H1 (cell line): ENCODE measurements around the gene FRMD5. TPM values are rescaled to one million over a fixed set of nuclear protein-coding genes. Genes with fewer than 3 reads are reported as not detected.

Experiments
- CTCF ChIA-PET: fragments of 300-600 bp; sonication (Branson Sonifier 250); formaldehyde crosslinking; loops from one replicate; lab custom pipeline; 2021; ENCODE audit not compliant: partially characterized antibody; lab: Charles Lee
- POLR2A ChIA-PET: fragments of 300-600 bp; sonication (Branson Sonifier 250); formaldehyde crosslinking; loops from one replicate; lab custom pipeline; 2021; ENCODE audit warnings: inconsistent platforms; ENCODE audit not compliant: partially characterized antibody; lab: Charles Lee
- DNase-seq, 2 experiments: peaks; one replicate each; pipeline versions ENCODE4 v3.0.0 to v3.0.0-alpha.2; 2010 to 2022; ENCODE audit warnings: low spot score in 2 of 2, low read depth in 1 of 2, mixed read lengths in 1 of 2
- FAIRE-seq: peaks from 2 replicates; lab custom pipeline; 2011; peaks lifted over from hg19 to GRCh38; lab: Jason Lieb, UNC
- H2AFZ ChIP-seq: 2 replicates; pipeline ENCODE4 v1.8.1; 2012; ENCODE audit warnings: low read length, inconsistent platforms
- H2AK5ac ChIP-seq: 2 replicates; pipeline ENCODE4 v1.6.1; 2013; ENCODE audit warnings: low read depth, low read length
- H2BK120ac ChIP-seq: replicated peaks from 2 replicates; pipeline ENCODE3; 2013; ENCODE audit warnings: low read depth, low read length, inconsistent platforms
- H2BK12ac ChIP-seq: 2 replicates; pipeline ENCODE4 v1.6.1; 2013; ENCODE audit warnings: low read depth, low read length
- H2BK15ac ChIP-seq: 2 replicates; pipeline ENCODE4 v1.6.1; 2013; ENCODE audit warnings: low read length
- H2BK20ac ChIP-seq: 2 replicates; pipeline ENCODE4 v1.6.1; 2013; ENCODE audit warnings: low read length
- H2BK5ac ChIP-seq: 2 replicates; pipeline ENCODE4 v1.6.1; 2013; ENCODE audit warnings: low read depth, low read length
- H3K14ac ChIP-seq: 2 replicates; pipeline ENCODE4 v1.6.1; 2013; ENCODE audit warnings: inconsistent platforms; ENCODE audit not compliant: insufficient read length
- H3K18ac ChIP-seq: 2 replicates; pipeline ENCODE4 v1.6.1; 2013; ENCODE audit warnings: low read length; ENCODE audit errors: extremely low read depth
- H3K23ac ChIP-seq: 2 replicates; pipeline ENCODE4 v1.6.1; 2013; ENCODE audit warnings: inconsistent platforms; ENCODE audit not compliant: insufficient read length
- H3K23me2 ChIP-seq: 2 replicates; pipeline ENCODE4 v1.6.1; 2013; ENCODE audit warnings: low read depth, low read length
- H3K27ac ChIP-seq: 2 replicates; pipeline ENCODE4 v1.6.1; 2011; ENCODE audit warnings: low read depth, low read length, inconsistent platforms
- H3K27me3 ChIP-seq, 4 experiments: replicated peaks in 1 of 4; 1 replicate in 1 of 4; 2 replicates in 3 of 4; pipeline versions ENCODE4 v1.6.1 to v1.8.1; 2011 to 2013; ENCODE audit warnings: low read length in 3 of 4, mild to moderate bottlenecking in 3 of 4, inconsistent platforms in 2 of 4, mixed read lengths in 2 of 4, moderate library complexity in 1 of 4; ENCODE audit not compliant: control insufficient read depth in 3 of 4, insufficient read depth in 3 of 4; ENCODE audit errors: extremely low read depth in 1 of 4
- H3K36me3 ChIP-seq, 4 experiments: 2 replicates each; pipeline versions ENCODE4 v1.6.1 to v1.8.1; 2011 to 2013; ENCODE audit warnings: mild to moderate bottlenecking in 4 of 4, low read length in 3 of 4, moderate library complexity in 2 of 4, control low read depth in 1 of 4, inconsistent platforms in 1 of 4; ENCODE audit not compliant: insufficient read depth in 4 of 4, control insufficient read depth in 2 of 4
- H3K4ac ChIP-seq: replicated peaks from 2 replicates; pipeline ENCODE3; 2013; ENCODE audit warnings: low read length, low read depth, mixed read lengths, inconsistent platforms; ENCODE audit not compliant: insufficient read length
- H3K4me1 ChIP-seq, 4 experiments: replicated peaks in 1 of 4; 1 replicate in 1 of 4; 2 replicates in 3 of 4; pipeline versions ENCODE4 v1.6.1 to v1.8.1; 2011 to 2013; ENCODE audit warnings: low read length in 3 of 4, inconsistent platforms in 2 of 4, mixed read lengths in 1 of 4; ENCODE audit not compliant: insufficient read depth in 4 of 4, control insufficient read depth in 3 of 4
- H3K4me2 ChIP-seq, 2 experiments: 2 replicates each; pipeline versions ENCODE4 v1.6.1 to v1.8.1; 2011 to 2013; ENCODE audit warnings: low read depth in 2 of 2, low read length in 2 of 2, control low read depth in 1 of 2, inconsistent platforms in 1 of 2, mild to moderate bottlenecking in 1 of 2; ENCODE audit not compliant: insufficient read depth in 1 of 2
- H3K4me3 ChIP-seq, 4 experiments: fragments of 200-600, 300-600 bp in 1 of 4; sonication (generic), shearing (Covaris generic), sonication (Bioruptor Twin) in 1 of 4; 2 replicates each; pipeline versions ENCODE4 v1.5.1 to v1.8.1; 2011 to 2016; ENCODE audit warnings: low read length in 4 of 4, low read depth in 3 of 4, control low read depth in 2 of 4, inconsistent platforms in 2 of 4, mild to moderate bottlenecking in 2 of 4, mixed read lengths in 1 of 4, moderate library complexity in 1 of 4; ENCODE audit not compliant: insufficient read depth in 2 of 4; ENCODE audit errors: extremely low read depth in 1 of 4
- H3K56ac ChIP-seq: replicated peaks from 2 replicates; pipeline ENCODE3; 2013; ENCODE audit warnings: low read depth, mild to moderate bottlenecking, mixed read lengths, low read length, inconsistent platforms; ENCODE audit not compliant: insufficient read length
- H3K79me1 ChIP-seq: 2 replicates; pipeline ENCODE4 v1.6.1; 2013; ENCODE audit warnings: low read depth, low read length, control low read depth
- H3K79me2 ChIP-seq, 2 experiments: 2 replicates each; pipeline versions ENCODE4 v1.6.1 to v1.8.1; 2012 to 2013; ENCODE audit warnings: low read length in 2 of 2, mild to moderate bottlenecking in 2 of 2, inconsistent platforms in 1 of 2; ENCODE audit not compliant: insufficient read depth in 2 of 2, control insufficient read depth in 1 of 2
- H3K9ac ChIP-seq, 4 experiments: replicated peaks in 1 of 4; 1 replicate in 1 of 4; 2 replicates in 3 of 4; pipeline versions ENCODE4 v1.6.1 to v1.8.1; 2011 to 2013; ENCODE audit warnings: low read depth in 3 of 4, low read length in 3 of 4, control low read depth in 2 of 4, mild to moderate bottlenecking in 2 of 4, moderate library complexity in 2 of 4, inconsistent platforms in 1 of 4; ENCODE audit errors: extremely low read depth in 1 of 4
- H3K9me3 ChIP-seq, 2 experiments: 2 replicates each; pipeline versions ENCODE4 v1.6.1 to v1.8.1; 2012 to 2013; ENCODE audit warnings: mild to moderate bottlenecking in 2 of 2, moderate library complexity in 2 of 2, control low read depth in 1 of 2, inconsistent platforms in 1 of 2, low read depth in 1 of 2, low read length in 1 of 2, mixed read lengths in 1 of 2; ENCODE audit not compliant: insufficient read depth in 2 of 2
- H4K20me1 ChIP-seq, 2 experiments: replicated peaks in 1 of 2; 2 replicates each; pipeline versions ENCODE3 to v1.8.1; 2011 to 2013; ENCODE audit warnings: inconsistent platforms in 2 of 2, low read length in 2 of 2, mild to moderate bottlenecking in 1 of 2; ENCODE audit not compliant: insufficient read depth in 2 of 2, control insufficient read depth in 1 of 2
- H4K5ac ChIP-seq: 2 replicates; pipeline ENCODE4 v1.6.1; 2013; ENCODE audit warnings: low read length, low read depth, mixed read lengths, inconsistent platforms; ENCODE audit not compliant: insufficient read length
- H4K8ac ChIP-seq: 2 replicates; pipeline ENCODE4 v1.8.0; 2013; ENCODE audit warnings: mild to moderate bottlenecking, moderate library complexity, low read length, inconsistent platforms; ENCODE audit not compliant: insufficient read depth; ENCODE audit errors: extremely low read depth
- H4K91ac ChIP-seq: replicated peaks from 2 replicates; pipeline ENCODE3; 2013; ENCODE audit warnings: low read length, mixed read lengths, inconsistent platforms; ENCODE audit not compliant: insufficient read length
- ATF3 ChIP-seq: IDR thresholded peaks from 2 replicates; pipeline ENCODE4 v1.6.1; 2011; ENCODE audit warnings: low read depth, mild to moderate bottlenecking, low read length; ENCODE audit not compliant: insufficient read depth
- CBX5 ChIP-seq: fragments of 300-800, 300-1000 bp; sonication (generic); IDR thresholded peaks from 2 replicates; pipeline ENCODE4 v1.7.1; 2016; ENCODE audit warnings: antibody characterized with exemption, low read length, low read depth
- POLR2A ChIP-seq, 2 experiments: IDR thresholded peaks; 1 replicate in 1 of 2; 2 replicates in 1 of 2; pipeline ENCODE4 v1.6.1; 2011; ENCODE audit warnings: low read depth in 2 of 2, low read length in 2 of 2, mild to moderate bottlenecking in 2 of 2; ENCODE audit errors: control extremely low read depth in 1 of 2
- POLR2AphosphoS5 ChIP-seq: IDR thresholded peaks from 2 replicates; pipeline ENCODE4 v1.6.1; 2011; ENCODE audit warnings: low read depth, low read length
- TCF12 ChIP-seq: IDR thresholded peaks from 2 replicates; pipeline ENCODE4 v1.6.1; 2011; ENCODE audit warnings: low read depth, mild to moderate bottlenecking, low read length
- ZNF274 ChIP-seq: IDR thresholded peaks from 2 replicates; pipeline ENCODE4 v1.7.0; 2012; ENCODE audit warnings: low read length, borderline replicate concordance; ENCODE audit errors: extremely low read depth
- WGBS, 2 experiments: shearing (Covaris generic) in 1 of 2; methylation state at CpG; one replicate each; pipeline versions ENCODE4 v1.1.6 to v1.1.7; 2013 to 2015; ENCODE audit warnings: low lambda C conversion rate in 2 of 2, mixed read lengths in 2 of 2, inconsistent platforms in 1 of 2, low coverage in 1 of 2, missing lambda C conversion rate in 1 of 2; ENCODE audit not compliant: insufficient replicate concordance in 2 of 2, insufficient coverage in 1 of 2, insufficient read length in 1 of 2; ENCODE audit errors: extremely low coverage in 1 of 2, missing lambda C conversion rate in 1 of 2; 5-methylcytosine and 5-hydroxymethylcytosine counted together
- polyA plus RNA-seq, 7 experiments: library from polyadenylated mRNA; depleted of rRNA in 3 of 7; stranded (reverse) in 5 of 7; unstranded in 2 of 7; fragments of >200 nt in 5 of 7; fragments of 200-250 nt in 2 of 7; gene quantifications; 1 replicate in 5 of 7; 2 replicates in 1 of 7; 4 replicates in 1 of 7; pipeline versions ENCODE4 v1.2.1 to v1.2.3, GENCODE V29; 2011 to 2013; ENCODE audit warnings: missing spikeins in 2 of 7, mixed read lengths in 2 of 7
- total RNA-seq: library from RNA; stranded (reverse); fragmentation: NEBNext Ultra II Directional; extraction: Animal tissue kit (Norgen Biotek cat#: 25700); gene quantifications from 2 replicates; pipeline ENCODE4 v1.2.1, GENCODE V29; 2021

FRMD5 gene
- total and polyA plus RNA-seq, 2 of the 8 experiments (the other 6 are each of a cell fraction or from before 2014, with no cell fraction given), result 10.1 to 12.6 TPM

- Histone ChIP-seq H3K79me2 (no peaks in the 10 kb centered on the region), H4K91ac (no peak overlapping the region), H3K23me2 (no peaks in the 10 kb centered on the region), H3K4me2 (no peak overlapping the region), H3K14ac (no peak overlapping the region), H2AFZ (no peak overlapping the region), H3K27ac (no peak overlapping the region), H2BK15ac (no peak overlapping the region), H3K18ac (no peak overlapping the region), H2BK120ac (no peak overlapping the region), H3K56ac (no peak overlapping the region), H3K79me1 (no peaks in the 10 kb centered on the region), H3K4ac (no peak overlapping the region), H3K4me1 (peaks cover 0 to 2% (median 0%) of the 10 kb centered on the region in 4 experiments; a peak in 1 of 7 replicates), H2AK5ac (no peak overlapping the region), H4K8ac (no peak overlapping the region), H3K23ac (no peak overlapping the region), H3K9me3 (no peaks in the 10 kb centered on the region), H2BK5ac (no peak overlapping the region), H3K27me3 (no peaks in the 10 kb centered on the region), H4K20me1 (peaks cover 0 to 2% of the 10 kb centered on the region in 2 experiments), H4K5ac (no peak overlapping the region), H3K9ac (no peak overlapping the region), H3K36me3 (peaks cover 0 to 3% (median under 1%) of the 10 kb centered on the region in 4 experiments; a peak in 4 of 8 replicates), H3K4me3 (no peak overlapping the region), H2BK20ac (no peak overlapping the region), H2BK12ac (no peak overlapping the region)
- TF ChIP-seq CBX5, result no peak
- no peak for TF ChIP-seq ZNF274
- no peak for TF ChIP-seq POLR2A (IDR thresholded peaks at IDR 0.05; ENCODE audit: control extremely low read depth in 1 of 2, low read depth in 2 of 2, low read length in 2 of 2)
- TF ChIP-seq POLR2AphosphoS5, result no peak
- no peak for TF ChIP-seq TCF12
- TF ChIP-seq ATF3, result no peak
- FAIRE-seq (no peak), DNase-seq (no peak)
- WGBS, 2 experiments, result 88% methylated on average over 5 of the region's 5 CpGs; no CpG with 5 or more reads in 1 of the 2 experiments
- CTCF ChIA-PET, result interaction anchor here (0.8 to 2.0 kb wide), 6 partner anchors 9 to 179 kb away, joined by 3 to 11 read pairs (median 6); no protein-coding TSS in a partner anchor
- POLR2A ChIA-PET, result interaction anchor here (0.9 to 1.9 kb wide), 3 partner anchors 9 to 39 kb away, joined by 3 to 4 read pairs (median 4); no protein-coding TSS in a partner anchor
Measured at GRCh38 chr15:43887901-43888300, 307.2 kb downstream of the FRMD5 start.
